A673 (cell line): ENCODE results near the gene NDUFAF2. TPM values are rescaled to one million over a fixed set of nuclear protein-coding genes. Genes with fewer than 3 reads are reported as not detected.
"Not testable (repeated sequence)": the region's sequence is repeated elsewhere in the genome, so short reads cannot be mapped to it uniquely, and the experiment has no call there.

Source experiments
- BruUV-seq: library from RNA; stranded (reverse); fragments of 400-500 nt; replicated peaks from 2 replicates; lab custom pipeline; 2021; lab: Mats Ljungman, UMichigan
- CTCF ChIA-PET: fragments of 300-600 bp; sonication (Branson Sonifier 250); formaldehyde crosslinking; loops from one replicate; lab custom pipeline; 2022; ENCODE audit warnings: antibody characterized with exemption; lab: Charles Lee
- POLR2A ChIA-PET: fragments of 300-600 bp; sonication (Branson Sonifier 250); formaldehyde crosslinking; loops from one replicate; lab custom pipeline; 2022; ENCODE audit warnings: antibody characterized with exemption; ENCODE audit not compliant: low non-redundant PET; lab: Charles Lee
- DNase-seq: peaks from one replicate; pipeline ENCODE4 v3.0.0-alpha.2; 2015; ENCODE audit warnings: low spot score
- H3K27ac ChIP-seq: fragments of 200-600 bp; sonication (generic); 2 replicates; pipeline ENCODE4 v1.5.1; 2016; ENCODE audit warnings: mixed run types, low read depth, mild to moderate bottlenecking, mixed read lengths, antibody characterized with exemption, low read length; ENCODE audit not compliant: poor library complexity, severe bottlenecking
- H3K27me3 ChIP-seq: fragments of 200-600 bp; sonication (generic); replicated peaks from 2 replicates; pipeline ENCODE4 v1.6.1; 2017; ENCODE audit warnings: mixed run types, low read depth, mild to moderate bottlenecking, mixed read lengths, antibody characterized with exemption, low read length; ENCODE audit not compliant: insufficient read depth, poor library complexity
- H3K36me3 ChIP-seq: fragments of 200-600 bp; sonication (generic); 2 replicates; pipeline ENCODE4 v1.6.1; 2016; ENCODE audit warnings: mixed run types, mild to moderate bottlenecking, mixed read lengths, antibody characterized with exemption, low read length; ENCODE audit not compliant: insufficient read depth, poor library complexity, severe bottlenecking
- H3K4me1 ChIP-seq: fragments of 200-600 bp; sonication (generic); 2 replicates; pipeline ENCODE4 v1.6.1; 2017; ENCODE audit warnings: mixed run types, mild to moderate bottlenecking, mixed read lengths, antibody characterized with exemption, low read length; ENCODE audit not compliant: insufficient read depth, poor library complexity, severe bottlenecking
- H3K4me3 ChIP-seq: fragments of 200-600 bp; sonication (generic); 2 replicates; pipeline ENCODE4 v1.5.1; 2016; ENCODE audit warnings: low read depth, mixed run types, mild to moderate bottlenecking, mixed read lengths, low read length; ENCODE audit not compliant: poor library complexity, severe bottlenecking
- H3K9me3 ChIP-seq: fragments of 200-600 bp; sonication (generic); 2 replicates; pipeline ENCODE4 v1.6.1; 2016; ENCODE audit warnings: mixed run types, low read depth, mild to moderate bottlenecking, mixed read lengths, antibody characterized with exemption, low read length; ENCODE audit not compliant: poor library complexity, severe bottlenecking
- EZH2 ChIP-seq: fragments of 200-600 bp; sonication (generic); IDR thresholded peaks from 2 replicates; pipeline ENCODE4 v1.6.1; 2017; ENCODE audit warnings: borderline replicate concordance, low read depth, mild to moderate bottlenecking, mixed read lengths, antibody characterized with exemption, low read length; ENCODE audit not compliant: poor library complexity, severe bottlenecking
- intact Hi-C: fragments of 100-400 bp; cut with micrococcal nuclease; formaldehyde crosslinking; loops from one replicate; pipeline ENCODE4 v1.10.0; 2022; ENCODE audit not compliant: unreplicated experiment
- total RNA-seq: library from RNA; stranded (reverse); gene quantifications from 2 replicates; pipeline ENCODE4 v1.2.3, GENCODE V29; 2021
- TF ChIP-seq, protein P1 (sequence below): fragments of 300-800, 200-600 bp; sonication (generic); conservative IDR thresholded peaks from 2 replicates; pipeline ENCODE4 v1.5.1; 2017; ENCODE audit warnings: low read depth, mild to moderate bottlenecking, antibody characterized with exemption, low read length, moderate library complexity, mixed read lengths

The NDUFAF2 gene
- total RNA-seq, 1 experiment from 2014 or later: 61.6 TPM

DNA sequence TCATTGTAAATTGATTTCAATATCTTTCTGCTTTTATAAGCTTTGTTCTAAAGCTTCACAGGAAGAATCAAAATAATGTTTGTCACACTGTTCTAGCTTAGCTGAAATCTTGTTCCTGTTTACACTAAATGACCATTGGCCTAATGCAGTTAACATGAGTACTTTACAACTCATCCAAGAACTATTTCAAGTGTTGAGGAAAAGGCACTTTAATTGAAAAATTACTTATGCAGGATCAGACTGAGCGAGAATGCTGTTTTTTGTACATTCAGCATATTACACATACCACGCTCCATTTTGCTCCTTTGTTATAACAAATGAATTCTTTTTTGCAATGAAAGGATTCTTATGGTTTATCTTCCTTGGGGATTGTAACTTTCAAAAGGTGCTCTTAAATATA, 239.7 kb downstream of the NDUFAF2 start:
- POLR2A ChIA-PET: no interaction called here
- intact Hi-C loops: no loop called here
- Histone ChIP-seq H3K27ac (no peak overlapping the region), H3K27me3 (no peaks in the 10 kb centered on the region), H3K36me3 (no peaks in the 10 kb centered on the region), H3K9me3 (no peaks in the 10 kb centered on the region), H3K4me3 (no peak overlapping the region), H3K4me1 (no peaks in the 10 kb centered on the region)
- peak; percentile 59 for DNase-seq
- CTCF ChIA-PET: no interaction called here
- TF ChIP-seq, protein P1, sequence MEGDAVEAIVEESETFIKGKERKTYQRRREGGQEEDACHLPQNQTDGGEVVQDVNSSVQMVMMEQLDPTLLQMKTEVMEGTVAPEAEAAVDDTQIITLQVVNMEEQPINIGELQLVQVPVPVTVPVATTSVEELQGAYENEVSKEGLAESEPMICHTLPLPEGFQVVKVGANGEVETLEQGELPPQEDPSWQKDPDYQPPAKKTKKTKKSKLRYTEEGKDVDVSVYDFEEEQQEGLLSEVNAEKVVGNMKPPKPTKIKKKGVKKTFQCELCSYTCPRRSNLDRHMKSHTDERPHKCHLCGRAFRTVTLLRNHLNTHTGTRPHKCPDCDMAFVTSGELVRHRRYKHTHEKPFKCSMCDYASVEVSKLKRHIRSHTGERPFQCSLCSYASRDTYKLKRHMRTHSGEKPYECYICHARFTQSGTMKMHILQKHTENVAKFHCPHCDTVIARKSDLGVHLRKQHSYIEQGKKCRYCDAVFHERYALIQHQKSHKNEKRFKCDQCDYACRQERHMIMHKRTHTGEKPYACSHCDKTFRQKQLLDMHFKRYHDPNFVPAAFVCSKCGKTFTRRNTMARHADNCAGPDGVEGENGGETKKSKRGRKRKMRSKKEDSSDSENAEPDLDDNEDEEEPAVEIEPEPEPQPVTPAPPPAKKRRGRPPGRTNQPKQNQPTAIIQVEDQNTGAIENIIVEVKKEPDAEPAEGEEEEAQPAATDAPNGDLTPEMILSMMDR: no peak
- no peak for TF ChIP-seq EZH2
- BruUV-seq: no TSS peak

DNA sequence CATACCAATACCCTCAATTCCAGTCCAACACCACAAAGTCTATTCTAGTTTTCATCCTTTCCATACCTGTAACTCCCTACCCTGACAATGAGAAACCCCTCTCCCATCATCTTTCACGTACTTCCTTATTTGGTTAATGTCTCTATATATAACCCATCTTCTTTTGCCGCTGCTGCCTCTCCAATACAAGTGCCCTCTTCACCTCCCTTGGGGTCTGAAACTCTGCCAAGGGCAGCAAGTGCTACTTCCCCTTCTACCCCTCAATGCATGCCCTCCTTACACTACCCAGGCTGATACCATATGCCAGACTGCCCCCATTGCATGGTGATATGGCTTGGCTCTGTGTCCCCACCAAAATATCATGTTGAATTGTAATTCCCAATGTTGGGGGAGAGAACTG, 241.6 kb downstream of the NDUFAF2 start:
- ChIA-PET CTCF (no interaction called here), POLR2A (no interaction called here)
- no peaks in the 10 kb centered on the region for H3K9me3 ChIP-seq
- intact Hi-C loops: no loop called here
- H3K27ac ChIP-seq: no peak overlapping the region
- no peak overlapping the region for H3K4me3 ChIP-seq
- DNase-seq: no peak
- no peaks in the 10 kb centered on the region for H3K4me1 ChIP-seq
- H3K27me3 ChIP-seq: no peaks in the 10 kb centered on the region
- no peak for TF ChIP-seq EZH2
- TF ChIP-seq, protein P1: no peak
- no peaks in the 10 kb centered on the region for H3K36me3 ChIP-seq
- BruUV-seq: no TSS peak

DNA sequence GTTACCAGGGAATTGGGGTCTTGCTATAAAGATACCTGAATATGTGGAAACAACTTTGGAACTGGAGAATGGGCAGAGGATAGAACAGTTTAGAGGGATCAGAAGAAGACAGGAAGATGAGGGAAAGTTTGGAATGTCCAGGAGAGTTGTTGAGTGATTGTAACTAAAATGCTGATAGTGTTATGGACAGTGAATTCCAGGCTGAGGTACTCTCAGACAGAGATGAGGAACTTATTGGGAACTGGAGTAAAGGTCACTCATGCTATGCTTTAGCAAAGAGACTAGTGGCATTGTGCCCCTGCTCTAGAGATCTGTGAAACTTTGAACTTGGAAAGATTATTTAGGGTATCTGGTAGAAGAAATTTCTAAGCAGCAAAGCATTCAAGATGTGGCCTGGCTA, 242.3 kb downstream of the NDUFAF2 start:
- H3K4me1 ChIP-seq, DNase-seq, CTCF ChIA-PET, H3K36me3 ChIP-seq, POLR2A ChIA-PET, BruUV-seq, H3K4me3 ChIP-seq, H3K27ac ChIP-seq, H3K27me3 ChIP-seq, H3K9me3 ChIP-seq, intact Hi-C loops: not testable (repeated sequence)

DNA sequence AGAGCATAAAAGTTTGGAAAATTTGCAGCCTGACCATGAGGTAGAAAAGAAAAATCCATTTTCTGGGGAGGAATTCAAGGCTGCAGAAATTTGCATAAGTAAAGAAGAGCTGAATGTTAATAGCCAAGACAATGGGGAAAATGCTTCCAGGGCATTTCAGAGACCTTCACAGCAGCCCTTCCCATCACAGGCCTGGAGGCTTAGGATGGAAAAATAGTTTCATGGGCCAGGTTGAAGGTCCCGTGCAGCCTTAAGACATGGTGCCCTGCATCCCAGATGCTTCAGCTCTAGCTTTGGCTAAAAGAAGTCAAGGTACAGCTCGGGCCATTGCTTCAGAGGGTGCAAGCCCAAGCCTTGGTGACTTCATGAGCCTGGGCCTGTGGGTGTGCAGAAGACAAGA, 242.8 kb downstream of the NDUFAF2 start:
- CTCF ChIA-PET, H3K4me3 ChIP-seq, H3K36me3 ChIP-seq, H3K4me1 ChIP-seq, BruUV-seq, H3K27ac ChIP-seq, H3K9me3 ChIP-seq, H3K27me3 ChIP-seq, POLR2A ChIA-PET, DNase-seq, intact Hi-C loops: not testable (repeated sequence)
